ENCODE results near the gene TNFRSF14.

TNFRSF14 gene

DNA sequence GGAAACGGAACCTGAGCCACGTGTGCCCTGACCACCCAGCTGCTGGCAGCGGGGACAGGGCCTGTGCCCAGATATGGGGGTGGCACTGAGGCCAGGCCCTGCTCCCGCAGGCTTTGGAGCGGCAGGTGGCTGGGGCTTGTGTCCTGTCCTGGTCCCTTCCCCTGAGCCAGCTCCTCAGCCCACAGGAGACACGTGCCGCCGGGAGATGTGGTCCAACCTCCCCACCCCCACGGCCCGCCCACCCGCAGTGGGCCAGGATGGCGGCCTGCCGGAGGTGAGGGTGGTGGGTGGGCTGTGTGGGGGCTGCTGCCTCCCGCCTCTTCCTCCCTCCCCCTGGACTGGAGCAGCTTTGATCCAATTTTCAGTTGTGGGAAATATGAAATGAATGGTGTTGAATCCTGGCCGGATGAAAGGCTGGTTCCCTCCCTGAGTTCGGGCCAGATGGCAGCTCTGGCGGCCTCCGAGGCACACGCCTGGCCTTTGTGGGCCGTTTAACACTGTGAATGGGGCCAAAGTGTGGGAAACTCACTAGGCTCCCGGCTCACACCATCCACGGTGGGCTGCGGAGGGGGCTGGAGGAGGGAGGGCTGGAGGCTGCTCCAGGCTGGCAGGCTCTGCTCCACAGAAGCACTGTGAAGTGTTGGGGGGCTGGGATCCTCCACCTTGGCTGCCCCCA is 23.5 kb upstream of the TNFRSF14 start:
- DNase-seq (ENCODE audit: low read depth), result no peak
- TF ChIP-seq, protein P1, sequence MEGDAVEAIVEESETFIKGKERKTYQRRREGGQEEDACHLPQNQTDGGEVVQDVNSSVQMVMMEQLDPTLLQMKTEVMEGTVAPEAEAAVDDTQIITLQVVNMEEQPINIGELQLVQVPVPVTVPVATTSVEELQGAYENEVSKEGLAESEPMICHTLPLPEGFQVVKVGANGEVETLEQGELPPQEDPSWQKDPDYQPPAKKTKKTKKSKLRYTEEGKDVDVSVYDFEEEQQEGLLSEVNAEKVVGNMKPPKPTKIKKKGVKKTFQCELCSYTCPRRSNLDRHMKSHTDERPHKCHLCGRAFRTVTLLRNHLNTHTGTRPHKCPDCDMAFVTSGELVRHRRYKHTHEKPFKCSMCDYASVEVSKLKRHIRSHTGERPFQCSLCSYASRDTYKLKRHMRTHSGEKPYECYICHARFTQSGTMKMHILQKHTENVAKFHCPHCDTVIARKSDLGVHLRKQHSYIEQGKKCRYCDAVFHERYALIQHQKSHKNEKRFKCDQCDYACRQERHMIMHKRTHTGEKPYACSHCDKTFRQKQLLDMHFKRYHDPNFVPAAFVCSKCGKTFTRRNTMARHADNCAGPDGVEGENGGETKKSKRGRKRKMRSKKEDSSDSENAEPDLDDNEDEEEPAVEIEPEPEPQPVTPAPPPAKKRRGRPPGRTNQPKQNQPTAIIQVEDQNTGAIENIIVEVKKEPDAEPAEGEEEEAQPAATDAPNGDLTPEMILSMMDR (conservative IDR thresholded peaks at IDR 0.05; ENCODE audit: low read depth, low read length), result no peak
- H3K4me3 ChIP-seq (ENCODE audit: low read depth, low read length), result no peak overlapping the region

DNA sequence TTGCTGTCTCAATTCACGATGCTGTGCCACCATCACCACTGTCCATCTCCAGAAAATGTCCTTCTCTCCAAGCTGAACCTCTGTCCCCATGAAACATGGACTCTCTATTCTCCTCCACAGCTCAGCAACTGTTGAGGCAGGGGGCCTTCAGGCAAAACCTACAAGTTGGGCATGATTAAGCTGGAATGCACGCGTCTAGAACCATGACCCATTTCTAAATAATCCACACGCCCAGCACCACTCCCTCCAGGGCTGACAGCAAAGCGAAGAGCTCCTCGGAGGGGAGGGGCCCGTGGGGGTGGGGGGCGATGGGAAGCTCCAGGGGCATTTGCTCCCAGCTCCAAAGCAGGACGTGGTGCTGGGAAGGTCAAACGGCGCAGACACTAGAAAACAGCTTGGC is 22.8 kb upstream of the TNFRSF14 start:
- no peak overlapping the region for H3K4me3 ChIP-seq (ENCODE audit: low read depth, low read length)
- no peak for DNase-seq (ENCODE audit: low read depth)
- TF ChIP-seq, protein P1 (conservative IDR thresholded peaks at IDR 0.05; ENCODE audit: low read depth, low read length), result no peak

DNA sequence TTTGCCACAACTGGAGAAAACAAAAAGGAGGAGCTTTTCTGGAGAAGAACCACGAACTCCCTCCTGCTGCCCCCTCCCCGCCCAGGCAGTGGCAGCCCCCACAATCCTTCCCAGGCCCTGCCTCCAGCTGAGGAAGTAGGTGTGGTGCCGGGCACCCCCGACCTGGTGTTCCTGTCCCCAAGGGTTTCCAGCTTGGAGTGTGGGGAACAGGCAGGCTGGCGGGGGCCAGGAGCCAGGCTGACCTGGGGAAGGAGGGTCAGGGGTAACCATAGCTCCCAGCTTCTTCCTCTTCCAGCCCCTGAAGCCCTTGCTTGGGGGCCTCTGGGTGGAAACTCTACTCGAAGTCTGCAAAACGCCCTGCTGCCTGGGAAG is 21.9 kb upstream of the TNFRSF14 start:
- H3K4me3 ChIP-seq (ENCODE audit: low read depth, low read length), result no peak overlapping the region
- no peak for DNase-seq (ENCODE audit: low read depth)
- TF ChIP-seq, protein P1 (conservative IDR thresholded peaks at IDR 0.05; ENCODE audit: low read depth, low read length), result no peak

DNA sequence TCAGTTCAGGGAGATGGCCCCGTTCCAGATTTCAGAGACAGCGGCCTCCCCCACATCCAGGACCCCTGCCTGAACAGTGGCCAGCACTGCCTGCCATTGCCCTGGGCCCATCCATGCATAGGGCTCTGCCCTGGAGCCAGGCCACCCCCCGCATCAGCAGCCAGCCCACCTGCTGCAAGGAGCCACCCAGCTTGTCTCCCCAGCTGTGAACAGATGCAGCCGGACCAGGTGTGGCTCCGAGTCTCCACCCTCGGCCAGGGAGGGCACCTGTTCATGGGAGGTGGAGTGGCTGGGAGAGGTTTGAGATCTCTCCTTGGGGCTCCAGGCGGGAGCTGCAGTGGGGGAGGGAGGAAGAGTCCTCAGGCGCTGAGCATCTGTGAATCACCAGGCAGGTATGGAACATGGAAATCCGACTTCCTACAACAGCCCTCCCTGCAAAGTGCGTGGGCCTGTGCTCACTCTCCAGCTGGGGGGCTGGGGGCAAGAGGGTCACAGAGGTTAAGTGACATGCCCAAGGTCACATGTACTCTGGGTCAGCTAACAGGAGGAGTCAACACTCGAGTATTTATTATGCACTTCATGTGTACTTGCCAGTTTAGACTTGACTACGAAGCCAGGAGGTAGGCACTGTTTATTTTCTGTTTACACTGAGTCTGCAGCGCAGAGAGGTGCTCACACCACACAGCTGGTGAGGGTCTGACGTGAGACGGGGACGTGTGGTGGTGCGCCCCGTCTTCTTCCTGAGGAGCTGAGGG is 21.3 kb upstream of the TNFRSF14 start:
- TF ChIP-seq, protein P1 (conservative IDR thresholded peaks at IDR 0.05; ENCODE audit: low read depth, low read length), result no peak
- DNase-seq (ENCODE audit: low read depth), result peak; percentile 66
- no peak overlapping the region for H3K4me3 ChIP-seq (ENCODE audit: low read depth, low read length)

DNA sequence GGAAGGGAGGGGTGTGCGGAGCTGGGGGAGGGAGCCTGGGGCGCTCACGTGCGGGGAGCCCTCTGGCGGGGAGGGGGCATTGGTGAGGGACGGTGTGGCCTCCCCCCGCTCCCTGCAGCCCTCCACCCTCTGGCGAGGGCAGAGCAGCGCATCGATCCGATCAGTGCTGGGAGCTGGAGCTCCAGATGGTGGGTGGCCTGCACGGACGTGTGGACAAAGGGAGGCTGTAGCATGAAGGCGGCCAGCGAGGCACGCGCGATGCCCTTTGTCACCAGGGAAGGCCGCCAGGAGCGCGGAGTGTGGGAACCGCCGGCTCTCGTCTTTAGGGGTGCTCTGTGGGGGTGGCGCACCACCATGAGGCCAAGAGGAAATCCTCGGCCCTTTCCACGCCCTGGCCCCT is 20.7 kb upstream of the TNFRSF14 start:
- H3K4me3 ChIP-seq (ENCODE audit: low read depth, low read length), result no peak overlapping the region
- TF ChIP-seq, protein P1 (conservative IDR thresholded peaks at IDR 0.05; ENCODE audit: low read depth, low read length), result no peak
- DNase-seq (ENCODE audit: low read depth), result no peak

DNA sequence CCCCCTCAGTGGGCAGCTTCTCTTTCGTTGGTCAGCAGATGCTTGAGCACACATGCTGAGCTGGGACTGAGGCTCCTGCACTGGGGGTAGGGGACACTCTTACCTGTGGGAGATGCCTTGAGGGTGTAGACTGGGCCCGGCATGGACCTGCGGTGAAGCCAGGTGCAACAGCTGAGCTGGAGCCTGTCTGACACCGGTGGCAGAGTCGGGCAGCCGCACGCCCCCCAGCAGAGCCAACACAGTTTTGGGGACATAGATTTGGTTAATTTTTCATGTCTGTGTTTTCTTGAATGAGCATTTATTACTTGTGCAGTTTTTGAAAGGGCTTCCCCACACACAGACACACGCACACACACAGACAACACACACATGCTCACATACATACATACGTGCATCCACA is 20.2 kb upstream of the TNFRSF14 start:
- DNase-seq (ENCODE audit: low read depth), result no peak
- no peak overlapping the region for H3K4me3 ChIP-seq (ENCODE audit: low read depth, low read length)
- TF ChIP-seq, protein P1 (conservative IDR thresholded peaks at IDR 0.05; ENCODE audit: low read depth, low read length), result no peak

DNA sequence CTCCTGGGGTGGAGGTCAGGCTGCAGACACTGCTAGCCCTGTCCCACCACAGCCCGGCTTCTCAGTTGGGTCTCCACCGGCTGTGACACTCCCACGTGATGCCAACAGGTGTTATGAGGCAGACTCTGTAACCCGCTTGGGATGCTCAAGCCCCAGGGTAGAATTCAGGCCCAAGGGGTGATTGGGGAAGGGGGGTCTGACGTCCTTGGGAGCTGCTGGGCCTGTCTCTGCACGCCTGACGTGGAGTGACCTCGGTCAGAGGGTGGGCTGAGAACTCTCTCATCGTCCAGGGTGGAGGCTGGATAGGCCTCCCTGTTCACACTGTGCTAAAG is 18.4 kb upstream of the TNFRSF14 start:
- DNase-seq (ENCODE audit: low read depth), result no peak
- no peak overlapping the region for H3K4me3 ChIP-seq (ENCODE audit: low read depth, low read length)
- TF ChIP-seq, protein P1 (conservative IDR thresholded peaks at IDR 0.05; ENCODE audit: low read depth, low read length), result no peak

Measured in choroid plexus epithelial cell (primary cell).